ENCODE results near the gene DNAJB12.
"Not testable (repeated sequence)": the region's sequence is repeated elsewhere in the genome, so short reads cannot be mapped to it uniquely, and the experiment has no call there.

The DNAJB12 gene

DNA sequence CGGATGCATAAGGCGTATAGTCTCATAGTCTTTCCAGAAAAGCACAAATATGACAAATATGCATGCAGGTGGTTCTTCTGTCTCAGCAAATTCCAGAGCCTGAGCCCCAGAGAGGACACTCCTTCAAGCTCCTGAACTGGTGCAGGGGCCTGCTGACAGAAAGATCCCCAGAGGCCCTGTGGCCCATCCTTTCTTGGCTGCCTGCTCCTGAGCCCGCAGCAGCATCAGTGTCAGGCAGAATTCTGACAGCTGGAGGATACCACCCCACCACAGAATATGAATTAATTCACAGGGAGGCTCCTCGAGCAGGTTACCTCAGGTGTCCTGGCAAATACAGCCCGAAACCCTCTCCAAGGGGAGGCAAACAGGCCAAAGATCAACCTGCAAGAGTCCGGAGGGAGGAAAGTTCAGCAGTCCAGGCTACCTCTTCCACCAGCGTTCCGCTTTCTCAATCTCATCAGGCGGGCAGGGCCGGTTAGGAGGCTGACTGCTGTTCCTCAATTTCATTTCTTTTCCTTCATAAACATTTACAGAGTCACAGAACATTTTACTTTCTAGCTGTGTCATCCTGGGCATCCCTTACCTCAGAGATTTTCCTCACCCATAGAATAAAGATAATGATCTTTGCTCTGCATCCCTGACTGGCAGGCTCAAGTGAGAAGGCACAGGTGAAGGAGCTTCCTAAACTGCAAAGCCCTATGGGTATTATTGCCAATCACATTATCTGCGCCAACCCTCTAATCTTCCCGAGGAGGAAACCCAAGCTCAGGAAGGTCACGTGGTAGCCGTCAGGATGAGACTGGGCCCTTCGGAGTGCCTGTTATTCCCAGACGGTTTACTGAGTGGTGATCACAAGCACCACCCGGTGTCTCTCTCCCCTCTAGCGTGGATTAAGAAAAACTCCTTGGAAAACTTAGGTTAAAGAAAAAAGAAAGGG is 1.4 kb downstream of the DNAJB12 start:
- DNase-seq (ENCODE audit: low read depth, low spot score), result no peak

DNA sequence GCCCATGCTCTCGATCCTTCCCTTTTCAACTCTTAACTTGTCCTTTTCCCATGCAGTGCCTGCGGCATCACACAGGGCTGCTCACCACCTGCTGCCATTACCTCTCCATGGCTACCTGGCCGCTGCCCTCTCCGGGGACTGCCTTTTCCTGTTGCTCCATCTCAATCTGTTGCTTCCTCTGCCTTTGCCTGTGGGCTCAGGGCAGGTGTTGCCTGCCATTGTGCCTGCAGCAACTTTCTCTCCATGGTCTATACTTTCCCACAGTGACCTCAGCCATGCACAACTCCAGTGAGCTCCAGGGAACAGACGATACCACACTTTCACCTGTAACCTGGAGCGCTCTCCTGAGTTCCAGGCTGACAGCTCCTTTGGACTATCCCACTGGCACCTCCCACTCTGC is 3.2 kb downstream of the DNAJB12 start:
- no peak for DNase-seq (ENCODE audit: low read depth, low spot score)

DNA sequence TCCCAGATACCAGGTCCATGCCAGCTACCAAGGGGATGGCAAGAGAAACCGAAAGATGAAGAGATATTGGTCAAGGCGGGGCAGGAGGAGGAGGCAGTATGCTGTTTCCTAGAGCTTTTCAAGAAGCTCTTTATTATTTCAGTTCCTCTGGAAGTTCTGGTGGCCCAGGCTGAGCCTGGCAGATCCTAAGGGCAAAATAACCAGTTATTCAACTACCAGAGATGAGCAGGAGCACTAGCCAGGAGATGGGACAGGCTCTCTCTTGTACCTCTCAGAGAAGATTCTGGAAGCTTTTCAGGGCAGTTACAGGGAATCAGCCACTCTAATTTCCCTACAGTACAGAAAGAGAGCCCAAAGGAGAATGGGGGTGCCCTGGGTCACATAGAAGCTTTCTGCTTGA is 5.3 kb downstream of the DNAJB12 start:
- no peak for DNase-seq (ENCODE audit: low read depth, low spot score)

DNA sequence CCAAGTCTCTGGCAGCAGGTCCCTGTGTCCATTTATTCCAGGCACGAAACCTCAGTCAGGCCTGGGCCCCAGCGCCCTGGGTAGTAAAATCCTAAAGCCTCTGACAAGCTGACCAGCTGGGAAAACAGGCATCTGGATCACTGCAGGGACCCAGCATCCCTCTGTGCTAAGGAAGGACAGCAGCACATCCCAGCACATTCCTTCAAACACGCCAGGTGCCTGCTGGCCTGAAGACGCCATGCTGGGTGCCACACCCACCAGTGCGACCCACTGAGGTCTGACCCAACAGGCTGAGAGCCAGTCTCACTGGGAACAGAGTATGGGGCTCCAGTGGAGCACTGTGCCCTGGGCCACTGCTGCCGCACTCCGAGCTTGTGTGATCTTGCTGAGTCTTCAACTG is 6.4 kb downstream of the DNAJB12 start:
- no peak for DNase-seq (ENCODE audit: low read depth, low spot score)

DNA sequence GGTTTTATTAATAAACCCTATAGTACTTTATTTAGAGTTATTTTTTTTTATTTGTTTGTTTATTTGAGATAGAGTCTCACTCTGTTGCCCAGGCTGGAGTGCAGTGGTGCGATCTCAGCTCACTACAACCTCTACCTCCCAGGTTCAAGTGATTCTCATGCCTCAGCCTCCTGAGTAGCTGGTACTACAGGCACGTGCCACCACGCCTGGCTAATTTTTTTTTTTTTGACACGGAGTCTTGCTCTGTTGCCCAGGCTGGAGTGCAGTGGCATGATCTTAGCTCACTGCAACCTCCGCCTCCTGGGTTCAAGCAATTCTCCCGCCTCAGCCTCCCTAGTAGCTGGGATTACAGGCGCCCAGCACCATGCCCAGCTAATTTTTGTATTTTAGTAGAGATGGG is 8.6 kb downstream of the DNAJB12 start:
- not testable (repeated sequence) for DNase-seq (ENCODE audit: low read depth, low spot score)

DNA sequence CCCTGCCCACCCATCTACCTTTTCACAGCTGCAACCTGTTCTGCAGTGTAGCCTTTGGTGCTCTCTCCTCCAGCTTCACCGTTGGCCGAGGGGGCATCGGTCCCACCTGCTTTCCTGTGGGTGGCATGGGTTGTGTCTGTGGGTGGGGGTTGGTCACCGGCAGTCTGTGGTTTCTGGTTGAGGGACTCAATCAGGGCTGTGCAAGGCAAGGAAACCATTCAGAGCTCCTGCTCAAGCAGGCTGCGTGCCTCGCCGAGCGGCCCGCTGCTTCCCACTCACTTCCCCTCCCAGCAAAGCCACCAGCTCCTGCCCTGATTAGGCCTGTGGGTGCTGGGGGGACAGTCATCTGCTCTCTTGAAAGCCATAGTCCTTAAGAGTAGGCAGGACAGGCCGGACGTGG is 9.8 kb downstream of the DNAJB12 start:
- DNase-seq (ENCODE audit: low read depth, low spot score), result no peak

DNA sequence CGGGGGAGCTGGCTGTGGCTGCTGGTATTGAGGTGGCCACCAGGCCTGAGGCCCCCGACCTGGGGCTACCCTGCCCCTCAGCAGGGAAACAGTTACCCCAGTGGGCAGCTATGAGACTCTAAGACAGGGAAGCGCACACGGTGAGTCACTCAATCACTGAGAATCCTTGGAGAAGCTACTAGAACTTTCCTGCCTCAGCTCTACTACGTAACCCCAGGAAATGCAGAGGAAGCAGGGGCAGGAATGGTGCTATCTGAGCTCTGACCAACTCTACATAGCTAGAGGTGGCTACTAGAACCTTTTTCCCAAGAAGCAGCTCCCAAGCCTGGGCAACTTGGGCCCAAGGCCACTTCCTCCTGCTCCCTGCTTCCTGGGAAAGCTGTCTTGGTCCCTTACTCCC is 11.8 kb downstream of the DNAJB12 start:
- no peak for DNase-seq (ENCODE audit: low read depth, low spot score)

DNA sequence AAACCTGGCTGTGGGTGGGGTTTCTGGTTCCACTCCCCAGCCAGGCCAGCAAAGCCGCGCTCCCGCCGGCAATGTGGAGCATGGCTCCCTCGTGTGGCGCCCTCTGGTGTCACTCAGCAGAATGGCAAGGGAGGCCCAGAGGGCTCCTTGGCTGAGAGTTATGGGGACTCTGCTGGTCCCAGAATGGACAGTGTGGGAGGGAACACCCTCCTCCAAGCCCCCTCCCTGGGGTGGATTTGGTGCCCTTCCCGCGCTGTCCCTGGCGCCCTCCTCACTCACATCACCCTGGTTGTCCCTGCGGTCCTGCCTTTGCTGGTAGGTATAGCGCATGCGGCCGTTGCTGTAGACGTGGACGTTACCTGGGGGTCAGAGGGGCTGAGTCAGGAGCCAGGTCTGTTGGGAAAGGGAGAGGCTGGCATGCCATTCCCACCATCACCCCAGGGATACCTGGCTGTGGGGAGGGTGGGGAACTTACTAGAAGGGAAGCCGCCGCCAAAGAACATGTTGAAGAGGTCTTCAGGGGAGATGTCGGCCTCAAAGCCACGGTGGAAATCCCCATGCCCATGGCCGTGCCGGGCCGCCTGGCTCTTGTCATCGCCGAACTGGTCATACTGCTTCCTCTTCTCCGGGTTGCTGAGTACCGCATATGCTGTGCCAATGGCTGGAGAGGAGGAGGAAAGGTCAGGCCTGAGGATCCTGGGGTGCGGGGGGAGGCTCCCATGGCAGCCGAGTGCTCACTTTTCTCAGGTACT is 14.0 kb downstream of the DNAJB12 start:
- DNase-seq (ENCODE audit: low read depth, low spot score), result no peak

DNA sequence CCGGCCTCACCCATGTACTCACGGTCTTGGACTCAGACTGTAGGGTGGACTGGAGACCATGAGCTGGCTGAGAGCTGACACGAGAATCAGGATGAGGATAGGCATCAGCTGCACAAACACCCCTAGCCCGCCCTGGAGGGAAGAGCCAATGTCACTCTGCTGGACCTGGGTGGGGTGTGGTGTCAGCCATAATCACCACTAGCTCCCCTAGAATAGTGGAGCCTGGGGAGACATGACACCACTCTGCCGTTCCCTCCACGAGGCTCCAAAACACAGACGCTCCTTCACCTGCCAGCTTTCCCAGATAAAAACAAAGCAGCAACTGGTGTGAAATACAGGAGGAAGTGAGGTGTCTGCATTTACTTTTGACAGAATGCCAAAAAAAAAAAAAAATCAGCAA is 16.5 kb downstream of the DNAJB12 start:
- DNase-seq (ENCODE audit: low read depth, low spot score), result no peak

DNA sequence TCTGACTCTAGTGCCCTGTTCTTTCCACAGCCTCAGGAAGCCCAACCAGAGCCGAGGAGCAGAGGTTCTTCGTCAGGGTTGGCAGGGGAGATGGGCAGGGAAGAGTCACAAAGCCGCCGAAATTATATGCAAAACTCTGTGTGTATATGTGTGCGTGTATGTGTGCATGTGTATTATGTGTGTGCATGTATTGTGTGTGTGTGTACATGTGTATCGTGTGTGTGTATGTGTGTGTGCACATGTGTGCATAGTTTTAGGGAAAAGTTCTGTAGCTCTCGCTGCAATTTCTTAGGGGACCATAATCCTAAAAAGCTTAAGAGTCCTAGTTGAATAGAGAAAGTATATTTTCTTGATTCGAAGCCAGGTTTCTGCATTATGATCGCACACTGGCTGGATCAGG is 17.0 kb downstream of the DNAJB12 start:
- DNase-seq (ENCODE audit: low read depth, low spot score), result no peak

DNA sequence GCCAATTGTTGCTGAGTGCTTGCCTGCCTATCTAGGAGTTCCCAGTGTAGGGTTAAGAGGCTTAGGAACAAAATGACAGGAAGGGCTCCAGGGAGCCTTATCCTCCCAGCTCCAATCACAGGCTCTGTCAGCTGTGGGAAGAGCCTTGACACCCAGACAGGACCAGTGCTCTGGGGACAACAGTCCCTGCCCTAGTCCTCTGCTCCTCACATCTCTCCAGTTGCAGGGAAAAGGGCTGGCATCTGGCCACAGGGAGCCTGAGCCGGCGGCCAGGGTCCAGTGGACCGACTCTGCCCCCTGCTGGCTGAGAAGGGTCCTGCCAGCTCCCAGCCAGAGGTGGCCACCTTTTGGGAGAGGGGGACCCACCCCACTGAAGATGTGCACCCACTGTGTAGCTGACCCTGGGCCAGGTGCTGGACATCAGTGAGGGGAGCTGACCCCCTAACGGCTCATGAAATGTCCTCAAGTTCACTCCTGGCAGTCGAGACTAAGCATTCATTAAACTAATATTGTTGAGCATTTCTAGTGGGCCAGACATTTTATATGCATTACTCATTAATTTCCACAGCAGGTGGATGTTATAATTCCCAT is 17.6 kb downstream of the DNAJB12 start:
- DNase-seq (ENCODE audit: low read depth, low spot score), result no peak

DNA sequence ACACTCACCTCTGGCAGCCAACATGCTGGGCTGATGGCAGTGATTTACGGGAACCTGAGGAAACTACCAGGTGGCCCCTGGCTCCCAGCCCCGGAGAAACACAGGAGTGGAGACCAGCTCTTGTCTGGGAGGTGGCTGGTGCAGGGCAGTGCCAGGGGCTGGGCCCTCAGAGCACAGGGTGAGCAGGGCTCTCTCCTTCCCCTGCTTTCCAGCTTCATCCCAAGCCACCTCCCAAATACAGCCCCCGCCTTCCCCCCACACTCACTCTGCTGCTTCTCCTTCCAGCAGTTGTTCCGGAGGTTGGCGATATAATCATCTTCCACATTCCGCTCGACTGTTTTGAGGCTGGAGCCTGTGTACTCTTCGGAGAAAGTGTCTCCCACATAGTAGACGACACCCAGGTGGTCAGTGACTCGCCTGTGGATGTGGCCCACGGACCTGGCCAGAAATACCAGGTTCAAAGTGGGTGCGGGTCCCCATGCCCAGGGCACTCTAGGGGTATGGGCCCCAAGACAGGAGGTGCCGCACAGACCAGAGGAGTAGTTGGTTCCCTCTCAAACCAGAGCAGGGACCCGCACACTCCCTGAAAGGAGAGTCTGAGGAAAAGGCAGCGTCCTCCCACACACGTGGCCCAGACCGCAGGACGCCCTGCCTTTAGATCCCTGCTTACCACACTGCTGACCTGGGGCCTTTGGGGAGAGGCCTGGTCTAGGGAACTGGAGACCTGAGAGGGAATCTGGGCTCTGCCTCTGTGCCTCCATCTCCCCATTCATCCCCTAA is 18.3 kb downstream of the DNAJB12 start:
- no peak for DNase-seq (ENCODE audit: low read depth, low spot score)

DNA sequence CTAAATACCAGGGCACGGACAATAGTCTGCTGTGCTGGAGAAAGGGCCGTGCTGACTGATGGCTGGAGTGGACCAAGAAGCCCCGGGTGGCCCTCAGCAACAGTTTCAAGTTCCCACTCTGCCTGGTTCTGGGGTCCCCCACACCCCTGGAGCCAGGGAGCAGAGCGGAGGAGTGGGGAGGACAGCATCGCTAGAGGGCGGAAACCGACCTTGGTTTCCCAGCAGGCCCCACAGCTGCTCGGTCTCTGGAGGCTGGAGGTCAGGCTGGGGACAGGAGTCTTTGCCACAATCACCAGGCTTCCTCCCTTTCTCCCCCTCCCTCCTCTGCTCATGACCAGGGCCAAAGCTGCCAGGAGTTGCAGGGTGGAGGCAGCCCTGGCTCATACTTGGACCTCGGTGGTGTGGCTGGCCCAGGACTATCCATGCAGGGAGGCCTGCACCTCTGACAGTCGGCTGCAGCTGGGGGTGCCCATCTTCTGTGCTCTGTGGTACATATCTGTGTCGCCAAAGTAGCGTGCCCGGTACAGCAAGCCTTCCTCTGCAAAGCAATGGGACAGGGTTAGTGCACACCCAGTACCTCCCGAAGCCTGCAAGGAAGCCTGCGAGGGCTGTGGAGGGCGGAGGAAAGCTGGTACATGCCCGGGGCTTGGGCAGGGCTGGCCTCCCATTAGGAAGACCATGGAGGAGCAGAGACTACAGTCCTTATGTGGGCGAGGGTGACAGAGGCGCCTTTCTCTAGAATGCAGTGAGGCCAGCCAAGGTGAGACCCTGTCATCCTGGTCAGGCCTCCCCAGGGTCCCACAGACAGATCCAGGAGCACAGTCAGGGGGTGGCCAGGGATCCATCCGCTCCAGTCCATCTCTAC is 19.1 kb downstream of the DNAJB12 start:
- no peak for DNase-seq (ENCODE audit: low read depth, low spot score)

DNA sequence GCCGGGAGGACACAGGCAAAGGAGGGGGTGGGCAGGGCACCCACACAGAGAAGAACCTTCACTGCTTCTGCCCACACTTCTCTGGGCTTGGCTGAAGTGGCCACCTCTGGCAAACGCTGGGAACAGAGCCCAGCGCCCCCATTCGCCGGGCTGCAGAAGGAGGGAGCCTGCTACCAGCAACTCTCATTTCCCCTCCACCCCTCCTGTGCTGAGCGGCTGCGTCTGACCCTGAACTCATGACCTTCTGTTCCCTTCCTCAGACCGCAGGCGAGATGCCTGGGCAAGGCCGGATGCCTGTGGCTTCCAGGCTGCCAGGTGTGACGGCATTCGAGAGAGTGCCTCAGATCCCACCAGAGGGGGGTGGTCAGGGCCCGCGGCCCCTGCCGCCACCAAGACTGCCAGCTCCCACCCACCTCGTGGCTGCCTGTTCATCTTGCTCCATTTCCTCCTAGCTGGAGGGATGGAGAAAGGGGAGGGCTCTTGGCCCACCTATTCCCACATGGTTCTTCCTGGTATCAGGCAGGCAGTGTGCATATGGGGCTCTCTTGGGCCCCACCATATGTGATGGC is 19.8 kb downstream of the DNAJB12 start:
- DNase-seq (ENCODE audit: low read depth, low spot score), result no peak

DNA sequence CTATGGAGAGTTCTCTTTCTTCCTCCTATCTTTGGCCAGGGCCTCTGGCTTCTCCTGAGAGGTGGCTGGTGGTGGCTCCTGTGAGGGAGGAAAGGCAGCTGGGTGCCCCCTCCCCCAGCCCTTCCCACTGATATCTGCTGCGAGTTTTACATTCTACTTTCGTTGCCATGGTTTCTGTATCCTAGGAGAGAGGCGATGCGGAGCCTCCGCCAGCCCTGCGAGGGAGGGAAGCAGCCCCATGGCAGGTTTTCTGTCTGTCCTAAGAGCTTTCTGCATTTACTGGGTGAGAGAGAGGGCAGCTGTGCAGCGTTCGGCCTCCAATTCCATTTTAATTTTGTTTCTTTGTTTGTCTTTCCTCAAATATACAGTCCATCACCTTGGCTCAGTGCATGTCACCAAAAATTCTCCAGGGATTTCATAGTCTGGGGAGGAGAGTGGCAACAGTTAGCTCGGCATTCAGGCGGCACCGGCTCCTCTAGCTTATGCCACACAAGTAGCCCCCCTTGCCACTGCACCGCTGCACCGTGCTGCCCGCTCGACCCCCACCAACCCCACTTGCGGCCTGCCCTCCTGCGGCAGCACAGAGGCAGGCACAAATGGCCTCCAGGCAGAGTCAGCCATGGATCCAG is 20.4 kb downstream of the DNAJB12 start:
- DNase-seq (ENCODE audit: low read depth, low spot score), result no peak

DNA sequence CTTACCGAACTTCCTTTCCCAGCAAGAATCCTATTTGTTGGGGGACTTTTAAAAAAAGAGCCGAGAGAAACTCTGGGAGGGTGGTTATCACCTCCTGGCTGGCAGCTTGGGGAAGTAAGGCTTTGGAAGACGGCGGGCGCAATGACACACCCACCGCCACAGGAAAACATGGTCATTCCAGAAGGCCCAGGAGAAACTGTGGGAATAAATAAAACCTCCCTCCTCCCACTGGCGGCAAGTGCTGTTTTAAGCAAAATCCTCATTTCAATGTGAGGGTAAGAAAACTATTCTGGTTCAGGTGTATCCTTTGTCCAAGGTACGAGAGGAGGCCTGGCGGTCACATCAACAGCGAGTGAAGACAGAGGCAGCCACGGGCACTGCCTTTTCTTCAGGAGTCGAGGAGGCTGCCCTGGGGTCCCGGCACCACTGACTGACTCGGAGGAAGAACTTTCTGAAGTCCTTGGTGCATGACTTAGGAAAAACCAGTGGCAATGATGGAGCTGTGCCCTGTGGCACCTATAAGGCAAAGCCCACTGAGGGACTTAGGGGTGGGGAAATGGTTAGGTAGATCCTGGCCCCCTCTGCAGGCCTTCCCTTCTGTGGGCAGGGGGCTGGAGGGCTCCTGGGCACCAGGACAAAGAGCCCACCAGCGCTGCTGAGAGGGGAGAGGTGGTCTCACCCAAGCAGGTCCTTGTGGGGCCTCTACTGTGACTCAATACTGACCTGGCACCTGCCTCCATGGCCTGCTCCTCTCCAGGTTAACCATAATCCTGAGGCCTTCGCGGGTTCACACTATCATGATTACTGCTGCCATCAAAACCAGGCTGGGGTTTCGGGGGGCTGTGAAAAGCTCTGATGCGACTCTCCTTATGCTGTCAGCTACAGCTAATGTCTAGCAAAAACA is 21.4 kb downstream of the DNAJB12 start:
- DNase-seq (ENCODE audit: low read depth, low spot score), result no peak

DNA sequence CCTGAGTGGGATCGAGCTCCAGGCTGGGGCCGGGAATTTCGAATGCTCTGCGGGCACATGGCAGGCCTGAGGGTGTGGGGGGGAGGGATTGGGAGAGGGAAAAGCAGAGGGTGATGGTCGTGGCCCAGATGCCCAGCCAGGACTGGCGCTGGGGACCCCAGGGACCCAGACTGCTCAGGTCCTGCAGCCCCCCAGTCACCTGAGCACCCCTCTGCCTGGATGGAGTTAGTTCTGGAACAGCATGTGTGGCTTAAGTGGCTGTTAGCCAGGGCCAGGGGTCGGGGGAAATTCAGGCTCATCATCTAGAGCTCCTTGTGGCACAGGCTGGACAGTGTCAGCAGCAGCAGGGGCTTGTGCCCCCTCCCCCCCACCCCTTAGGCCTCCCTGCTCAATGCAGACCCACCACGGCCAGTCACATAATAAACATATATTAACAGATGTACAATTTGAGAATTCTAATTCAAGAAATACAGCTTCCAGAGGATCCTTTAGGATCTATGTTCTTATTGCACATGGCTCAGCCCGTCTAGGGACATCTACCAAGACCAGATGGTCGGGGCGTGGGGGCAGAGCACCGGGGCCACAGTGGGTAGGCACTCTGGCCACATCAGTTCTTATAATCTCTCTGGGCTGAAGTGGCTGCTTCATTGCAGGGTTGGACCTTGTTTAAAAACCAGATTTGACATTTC is 22.2 kb downstream of the DNAJB12 start:
- no peak for DNase-seq (ENCODE audit: low read depth, low spot score)
